ENCODE measurements around the gene ADAT1. TPM values are rescaled to one million over a fixed set of nuclear protein-coding genes. Genes with fewer than 3 reads are reported as not detected.

ADAT1 gene
- polyA plus RNA-seq, 1 of the 3 experiments (the other 2 are of a cell fraction), result 51.1 TPM

- TF ChIP-seq RCOR1 (IDR thresholded peaks at IDR 0.05; ENCODE audit: low read length), result no peak
- no peak for TF ChIP-seq RFX5 (IDR thresholded peaks at IDR 0.05; ENCODE audit: low read length)
- TF ChIP-seq TEAD4 (IDR thresholded peaks at IDR 0.05; ENCODE audit: borderline replicate concordance, insufficient read depth), result no peak
Measured at GRCh38 chr16:75572864-75573542, 50.1 kb downstream of the ADAT1 start (continued).

GRCh38 chr16:75570396-75571065 lies 52.5 kb downstream of the ADAT1 start:
- no peak overlapping the region for H3K4me2 ChIP-seq
- peaks cover 48% of the 10 kb centered on the region for H3K79me2 ChIP-seq (ENCODE audit: insufficient read depth)
- no peaks in the 10 kb centered on the region for H3K9me2 ChIP-seq
- WGBS (ENCODE audit: low lambda C conversion rate), result 85% methylated on average over 5 of the region's 5 CpGs
- TF ChIP-seq PBX3 (IDR thresholded peaks at IDR 0.05) (no peak), EP300 (IDR thresholded peaks at IDR 0.05; ENCODE audit: borderline replicate concordance in 1 of 2, low read depth in 1 of 2, low read length in 1 of 2) (no peak), GABPA (IDR thresholded peaks at IDR 0.05; ENCODE audit: low read depth) (no peak), MAX (IDR thresholded peaks at IDR 0.05; ENCODE audit: low read depth) (no peak), RCOR1 (IDR thresholded peaks at IDR 0.05; ENCODE audit: low read length) (no peak), JUND (IDR thresholded peaks at IDR 0.05) (no peak), YY1 (IDR thresholded peaks at IDR 0.05; ENCODE audit: low read depth) (no peak), GATA2 (CRISPR knock-in tag; IDR thresholded peaks at IDR 0.05) (no peak), TCF12 (IDR thresholded peaks at IDR 0.05) (no peak), FOXM1 (IDR thresholded peaks at IDR 0.05; ENCODE audit: low read depth) (no peak), MXI1 (IDR thresholded peaks at IDR 0.05; ENCODE audit: low read depth, low read length) (no peak), NFIC (IDR thresholded peaks at IDR 0.05; ENCODE audit: borderline replicate concordance) (no peak)
- H3K27ac ChIP-seq (ENCODE audit: low read depth in 2 of 2, low read length in 1 of 2), result no peak overlapping the region
- H2AFZ ChIP-seq (ENCODE audit: low read depth), result no peak overlapping the region
- H3K4me1 ChIP-seq (ENCODE audit: control insufficient read depth in 1 of 2, insufficient read depth in 2 of 2, low read depth in 1 of 2, low read length in 1 of 2), result peaks cover 0 to 14% of the 10 kb centered on the region in 2 experiments; a peak in 3 of 4 replicates
- no peaks in the 10 kb centered on the region for H3K27me3 ChIP-seq (ENCODE audit: insufficient read depth)
- H3F3A ChIP-seq (replicated peaks; ENCODE audit: insufficient read depth), result no peaks in the 10 kb centered on the region
- peaks cover 34 to 65% of the 10 kb centered on the region in 2 experiments for H3K36me3 ChIP-seq (replicated peaks in 1 of 2; ENCODE audit: control insufficient read depth in 1 of 2, insufficient read depth in 2 of 2, low read length in 1 of 2)
- H3K9me3 ChIP-seq, result no peaks in the 10 kb centered on the region
- peaks cover 13% of the 10 kb centered on the region for H4K20me1 ChIP-seq (ENCODE audit: insufficient read depth)
- H3K4me3 ChIP-seq (ENCODE audit: low read depth in 2 of 2, low read length in 1 of 2), result no peak overlapping the region
- no peak overlapping the region for H3K9ac ChIP-seq
- ChIA-PET POLR2A (interaction anchor here (0.6 kb wide), 1 partner anchor 53 kb away, joined by 3 read pairs; no protein-coding TSS in a partner anchor), CTCF (interaction anchor here (0.7 to 1.2 kb wide), 2 partner anchors 11 to 371 kb away, joined by 3 to 4 read pairs; no protein-coding TSS in a partner anchor)
- no peak for DNase-seq

- Histone ChIP-seq H3K27ac (ENCODE audit: low read depth in 2 of 2, low read length in 1 of 2) (no peak overlapping the region), H4K20me1 (ENCODE audit: insufficient read depth) (peaks cover 13% of the 10 kb centered on the region), H3K4me3 (ENCODE audit: low read depth in 2 of 2, low read length in 1 of 2) (peak overlapping the region in 1 of 2 experiments; percentile 80; a peak in 1 of 4 replicates), H3K79me2 (ENCODE audit: insufficient read depth) (peaks cover 43% of the 10 kb centered on the region), H3K27me3 (ENCODE audit: insufficient read depth) (no peaks in the 10 kb centered on the region; the same call in 1 of the 2 replicates), H3F3A (replicated peaks; ENCODE audit: insufficient read depth) (peaks cover 10% of the 10 kb centered on the region), H3K9me2 (no peaks in the 10 kb centered on the region), H3K9me3 (no peaks in the 10 kb centered on the region), H3K4me1 (ENCODE audit: control insufficient read depth in 1 of 2, insufficient read depth in 2 of 2, low read depth in 1 of 2, low read length in 1 of 2) (peaks cover 14 to 18% of the 10 kb centered on the region in 2 experiments; a peak in 3 of 4 replicates), H2AFZ (ENCODE audit: low read depth) (no peak overlapping the region), H3K4me2 (peak overlapping the region; percentile 99), H3K36me3 (replicated peaks in 1 of 2; ENCODE audit: control insufficient read depth in 1 of 2, insufficient read depth in 2 of 2, low read length in 1 of 2) (peaks cover 34 to 47% of the 10 kb centered on the region in 2 experiments), H3K9ac (no peak overlapping the region)
- no peak for DNase-seq
- POLR2A ChIA-PET, result no interaction called here
- TF ChIP-seq IRF3 (IDR thresholded peaks at IDR 0.05; ENCODE audit: low read depth, low read length) (no peak), EZH2phosphoT487 (IDR thresholded peaks at IDR 0.05; ENCODE audit: borderline replicate concordance, low read depth) (no peak), TEAD4 (IDR thresholded peaks at IDR 0.05; ENCODE audit: borderline replicate concordance, insufficient read depth) (no peak), MEF2A (IDR thresholded peaks at IDR 0.05; ENCODE audit: borderline replicate concordance, low read depth) (no peak), MXI1 (IDR thresholded peaks at IDR 0.05; ENCODE audit: low read depth, low read length) (no peak), CHD2 (IDR thresholded peaks at IDR 0.05; ENCODE audit: low read length, partially characterized antibody) (no peak), FOXM1 (IDR thresholded peaks at IDR 0.05; ENCODE audit: low read depth) (no peak), PBX3 (IDR thresholded peaks at IDR 0.05) (no peak)
- WGBS (ENCODE audit: low lambda C conversion rate), result 88% methylated on average over 4 of the region's 4 CpGs
- CTCF ChIA-PET, result interaction anchor here (0.8 to 1.2 kb wide), 2 partner anchors 50 to 123 kb away, joined by 4 read pairs; no protein-coding TSS in a partner anchor
Measured at GRCh38 chr16:75567911-75568310, 55.2 kb downstream of the ADAT1 start.
